ENCODE measurements around the gene RNF208. TPM values are rescaled to one million over a fixed set of nuclear protein-coding genes. Genes with fewer than 3 reads are reported as not detected.

RNF208 gene
- total RNA-seq, 1 experiment from 2014 or later = 1.0 TPM

GRCh38 chr9:137170486-137171148 is 51.4 kb downstream of the RNF208 start:
- Histone ChIP-seq H3K27me3 (ENCODE audit: control insufficient read depth, insufficient read depth, low read length) (peaks cover 51% of the 10 kb centered on the region), H3K4me3 (ENCODE audit: insufficient read depth, low read depth, low read length) (no peak overlapping the region), H3K36me3 (replicated peaks; ENCODE audit: control insufficient read depth, insufficient read depth, low read length) (no peaks in the 10 kb centered on the region)
- DNase-seq = peak; percentile 76

Other genes with a start within 250 kb of the RNF208 start
- gene PTGDS, start 244.7 kb downstream of the RNF208 start, total RNA-seq (2014; rRNA removed; shearing (Covaris generic)) = 1.3 and 2.0 TPM in 2 replicates
- gene LCNL1, start 239.2 kb downstream of the RNF208 start, total RNA-seq (2014; rRNA removed; shearing (Covaris generic)) = 0.21 and 0.33 TPM in 2 replicates
- gene PAXX, start 229.8 kb downstream of the RNF208 start, total RNA-seq (2014; rRNA removed; shearing (Covaris generic)) = 45.7 and 53.2 TPM in 2 replicates
- not detected in 2 replicates for gene CLIC3, start 225.7 kb downstream of the RNF208 start, total RNA-seq (2014; rRNA removed; shearing (Covaris generic))
- gene ABCA2, start 194.0 kb downstream of the RNF208 start, total RNA-seq (2014; rRNA removed; shearing (Covaris generic)) = 6.8 and 10.4 TPM in 2 replicates
- gene FUT7, start 190.2 kb downstream of the RNF208 start, total RNA-seq (2014; rRNA removed; shearing (Covaris generic)) = not detected in 2 replicates
- gene NPDC1, start 176.1 kb downstream of the RNF208 start, total RNA-seq (2014; rRNA removed; shearing (Covaris generic)) = 10.1 and 25.1 TPM in 2 replicates
- not detected in 2 replicates for gene ENTPD2, start 168.2 kb downstream of the RNF208 start, total RNA-seq (2014; rRNA removed; shearing (Covaris generic))
- 59.7 and 59.9 TPM in 2 replicates for gene SAPCD2, start 151.7 kb downstream of the RNF208 start, total RNA-seq (2014; rRNA removed; shearing (Covaris generic))
- gene UAP1L1, start 144.7 kb downstream of the RNF208 start, total RNA-seq (2014; rRNA removed; shearing (Covaris generic)) = 9.0 and 14.9 TPM in 2 replicates
- gene MAN1B1, start 135.3 kb downstream of the RNF208 start, total RNA-seq (2014; rRNA removed; shearing (Covaris generic)) = 70.5 and 70.9 TPM in 2 replicates
- gene DPP7, start 107.5 kb downstream of the RNF208 start, total RNA-seq (2014; rRNA removed; shearing (Covaris generic)) = 15.8 and 18.2 TPM in 2 replicates
- 0.33 and 0.52 TPM in 2 replicates for gene GRIN1, start 83.1 kb downstream of the RNF208 start, total RNA-seq (2014; rRNA removed; shearing (Covaris generic))
- 0.59 and 0.67 TPM in 2 replicates for gene LRRC26, start 52.2 kb downstream of the RNF208 start, total RNA-seq (2014; rRNA removed; shearing (Covaris generic))
- gene TMEM210, start 50.2 kb downstream of the RNF208 start, total RNA-seq (2014; rRNA removed; shearing (Covaris generic)) = not detected in 2 replicates
- gene ANAPC2, start 33.7 kb downstream of the RNF208 start, total RNA-seq (2014; rRNA removed; shearing (Covaris generic)) = 26.2 and 37.0 TPM in 2 replicates
- gene SSNA1, start 33.6 kb downstream of the RNF208 start, total RNA-seq (2014; rRNA removed; shearing (Covaris generic)) = 109 and 143 TPM in 2 replicates
- 19.3 and 23.3 TPM in 2 replicates for gene TPRN, start 21.5 kb downstream of the RNF208 start, total RNA-seq (2014; rRNA removed; shearing (Covaris generic))
- gene TMEM203, start 16.6 kb downstream of the RNF208 start, total RNA-seq (2014; rRNA removed; shearing (Covaris generic)) = 59.1 and 62.3 TPM in 2 replicates
- gene NDOR1, start 16.5 kb downstream of the RNF208 start, total RNA-seq (2014; rRNA removed; shearing (Covaris generic)) = 22.2 and 22.7 TPM in 2 replicates
- 0.83 and 2.9 TPM in 2 replicates for gene CYSRT1, start 2.9 kb upstream of the RNF208 start, total RNA-seq (2014; rRNA removed; shearing (Covaris generic))
- not detected in 2 replicates for gene RNF224, start 5.3 kb upstream of the RNF208 start, total RNA-seq (2014; rRNA removed; shearing (Covaris generic))
- gene SLC34A3, start 8.7 kb upstream of the RNF208 start, total RNA-seq (2014; rRNA removed; shearing (Covaris generic)) = 0.03 TPM in 1 of 2 replicates, not detected in the other
- 238 and 257 TPM in 2 replicates for gene TUBB4B, start 19.0 kb upstream of the RNF208 start, total RNA-seq (2014; rRNA removed; shearing (Covaris generic))
- gene STPG3, start 29.0 kb upstream of the RNF208 start, total RNA-seq (2014; rRNA removed; shearing (Covaris generic)) = not detected in 2 replicates
- gene NELFB, start 33.1 kb upstream of the RNF208 start, total RNA-seq (2014; rRNA removed; shearing (Covaris generic)) = 112 and 121 TPM in 2 replicates
- 21.3 and 23.2 TPM in 2 replicates for gene TOR4A, start 55.5 kb upstream of the RNF208 start, total RNA-seq (2014; rRNA removed; shearing (Covaris generic))
- gene NRARP, start 80.0 kb upstream of the RNF208 start, total RNA-seq (2014; rRNA removed; shearing (Covaris generic)) = 27.7 and 34.8 TPM in 2 replicates
- 7.0 and 15.7 TPM in 2 replicates for gene EXD3, start 200.9 kb upstream of the RNF208 start, total RNA-seq (2014; rRNA removed; shearing (Covaris generic))
- gene NOXA1, start 201.2 kb upstream of the RNF208 start, total RNA-seq (2014; rRNA removed; shearing (Covaris generic)) = 0.78 and 1.0 TPM in 2 replicates
- 0.55 and 0.76 TPM in 2 replicates for gene ENTPD8, start 219.1 kb upstream of the RNF208 start, total RNA-seq (2014; rRNA removed; shearing (Covaris generic))
- gene NSMF, start 237.1 kb upstream of the RNF208 start, total RNA-seq (2014; rRNA removed; shearing (Covaris generic)) = 37.9 and 39.0 TPM in 2 replicates

Measured in H7 (cell line).